HepG2 (cell line): ENCODE data around the gene PPP1R18. TPM values are rescaled to one million over a fixed set of nuclear protein-coding genes. Genes with fewer than 3 reads are reported as not detected.

ENCODE experiments used
- ARID4A ChIP-seq: sonication (generic); formaldehyde crosslinking; IDR thresholded peaks from 2 replicates; pipeline ENCODE4 v1.5.0; 2020; ENCODE audit warnings: mild to moderate bottlenecking, missing genetic modification reagents, borderline replicate concordance
- ETV5 ChIP-seq: IDR thresholded peaks from 2 replicates; pipeline ENCODE4 v1.6.1; 2018; ENCODE audit warnings: missing biosample characterization, missing genetic modification reagents, inconsistent platforms, borderline replicate concordance
- ETV6 ChIP-seq: sonication (generic); formaldehyde crosslinking; conservative IDR thresholded peaks from 2 replicates; pipeline ENCODE4 v1.4.0; 2020; ENCODE audit warnings: missing genetic modification reagents
- FUBP1 ChIP-seq: sonication (generic); formaldehyde crosslinking; IDR thresholded peaks from 2 replicates; pipeline ENCODE4 v1.5.1; 2020; ENCODE audit warnings: missing genetic modification reagents, mild to moderate bottlenecking, borderline replicate concordance
- GTF2F1 ChIP-seq: fragments of 150-350 bp; IDR thresholded peaks from 2 replicates; pipeline ENCODE4 v1.6.1; 2014; ENCODE audit warnings: low read length
- HIVEP1 ChIP-seq: sonication (generic); formaldehyde crosslinking; IDR thresholded peaks from 2 replicates; pipeline ENCODE4 v1.4.0; 2020; ENCODE audit warnings: mild to moderate bottlenecking, missing genetic modification reagents
- KDM1A ChIP-seq: IDR thresholded peaks from 2 replicates; pipeline ENCODE4 v1.6.1; 2016; ENCODE audit warnings: missing compliant biosample characterization
- MAFG ChIP-seq: sonication (generic); formaldehyde crosslinking; IDR thresholded peaks from 2 replicates; pipeline ENCODE4 v1.5.1; 2020; ENCODE audit warnings: mild to moderate bottlenecking, missing genetic modification reagents
- RFXANK ChIP-seq: IDR thresholded peaks from 2 replicates; pipeline ENCODE4 v1.6.1; 2016
- TFDP1 ChIP-seq: IDR thresholded peaks from 2 replicates; pipeline ENCODE4 v1.6.1; 2016; ENCODE audit warnings: missing compliant biosample characterization, missing genetic modification reagents, borderline replicate concordance
- ZBTB33 ChIP-seq: sonication (generic); formaldehyde crosslinking; IDR thresholded peaks from 2 replicates; pipeline ENCODE4 v1.4.0; 2020; ENCODE audit warnings: missing genetic modification reagents
- ZFP36 ChIP-seq: fragments of 150-350 bp; IDR thresholded peaks from 2 replicates; pipeline ENCODE4 v1.6.1; 2018; ENCODE audit warnings: borderline replicate concordance, low read length, low read depth; ENCODE audit not compliant: partially characterized antibody
- ZNF367 ChIP-seq: sonication (generic); formaldehyde crosslinking; IDR thresholded peaks from 2 replicates; pipeline ENCODE4 v1.4.0; 2020; ENCODE audit warnings: missing genetic modification reagents, borderline replicate concordance
- ZNF564 ChIP-seq: sonication (generic); formaldehyde crosslinking; IDR thresholded peaks from 2 replicates; pipeline ENCODE4 v1.8.1; 2023; ENCODE audit warnings: mild to moderate bottlenecking, missing genetic modification reagents
- ZNF781 ChIP-seq: sonication (generic); formaldehyde crosslinking; IDR thresholded peaks from 2 replicates; pipeline ENCODE4 v1.5.1; 2020; ENCODE audit warnings: borderline replicate concordance, mild to moderate bottlenecking, missing genetic modification reagents; ENCODE audit errors: not compliant biosample characterization
- ZNF788 ChIP-seq: sonication (generic); formaldehyde crosslinking; IDR thresholded peaks from 2 replicates; pipeline ENCODE4 v1.5.0; 2020; ENCODE audit warnings: mild to moderate bottlenecking, missing genetic modification reagents, borderline replicate concordance
- polyA plus RNA-seq, 8 experiments: library from polyadenylated mRNA; depleted of rRNA in 3 of 8; stranded (reverse) in 7 of 8; unstranded in 1 of 8; fragments of >200 nt; fragmentation: Illumina TruSeq in 4 of 8; extraction: Trizol in 4 of 8; gene quantifications; 2 replicates each; pipeline versions ENCODE4 v1.2.1 to v1.2.3, GENCODE V29; 2011 to 2016; ENCODE audit warnings: low read depth in 4 of 8, missing spikeins in 1 of 8, mixed read lengths in 1 of 8; ENCODE audit not compliant: insufficient read depth in 1 of 8
- total RNA-seq, 5 experiments: library from RNA; depleted of rRNA; stranded (reverse); fragments of >200 nt; fragmentation: Illumina TruSeq; extraction: Trizol; gene quantifications; 2 replicates each; pipeline ENCODE4 v1.2.3, GENCODE V29; 2016; ENCODE audit warnings: low read depth in 1 of 5
- TF ChIP-seq, protein P1 (sequence below): IDR thresholded peaks from 2 replicates; pipeline ENCODE4 v1.6.1; 2016; ENCODE audit warnings: missing compliant biosample characterization, missing genetic modification reagents, borderline replicate concordance

The PPP1R18 gene
- total and polyA plus RNA-seq, 2 of the 13 experiments (the other 11 are each of a cell fraction or from before 2014, with no cell fraction given), result 4.9 to 9.2 TPM

DNA sequence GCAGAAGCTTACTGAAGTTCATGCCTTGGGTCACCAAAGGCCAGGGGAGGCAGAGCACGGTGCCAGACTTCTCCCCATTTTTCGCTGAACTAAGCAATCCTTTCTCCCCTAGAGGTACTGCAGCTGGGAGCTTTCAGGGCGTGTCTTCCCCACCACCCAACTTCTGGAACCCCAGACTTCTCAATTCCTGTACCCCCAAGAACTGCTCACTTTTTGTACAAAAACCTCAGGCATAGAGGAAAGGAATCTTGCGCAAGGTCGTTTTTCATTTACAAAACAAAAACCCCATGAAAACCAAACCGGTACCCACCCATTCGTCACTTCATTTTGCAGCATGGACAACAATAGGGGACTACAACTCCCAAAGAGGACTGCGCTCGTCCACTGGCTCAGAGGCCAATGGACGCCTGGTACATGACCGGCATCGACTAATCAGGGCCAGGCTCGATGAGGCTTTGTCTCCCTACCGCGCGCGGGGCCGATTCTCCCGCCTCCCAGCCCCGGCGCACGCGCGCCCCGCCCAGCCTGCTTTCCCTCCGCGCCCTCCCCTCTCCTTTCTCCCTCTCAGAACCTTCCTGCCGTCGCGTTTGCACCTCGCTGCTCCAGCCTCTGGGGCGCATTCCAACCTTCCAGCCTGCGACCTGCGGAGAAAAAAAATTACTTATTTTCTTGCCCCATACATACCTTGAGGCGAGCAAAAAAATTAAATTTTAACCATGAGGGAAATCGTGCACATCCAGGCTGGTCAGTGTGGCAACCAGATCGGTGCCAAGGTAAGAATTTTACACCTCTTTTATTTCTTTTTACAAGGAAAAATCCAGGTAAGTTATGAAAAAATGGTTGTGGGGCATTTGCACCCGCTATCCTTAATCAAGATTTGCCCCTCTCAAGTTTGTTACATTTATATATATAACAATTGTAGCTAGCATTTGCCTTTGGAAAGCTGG, 33.6 kb upstream of the PPP1R18 start, which contains the start of gene TUBB (continued):
- TF ChIP-seq ZBTB33 (CRISPR knock-in tag), result peak; percentile 59; the same call in 1 of the 2 replicates
- TF ChIP-seq ETV5, result peak; percentile 32; the same call in 1 of the 2 replicates
- TF ChIP-seq HIVEP1 (CRISPR knock-in tag), result no peak
- TF ChIP-seq ARID4A, result peak; percentile 71; the same call in 1 of the 2 replicates
- TF ChIP-seq ZNF367, result no peak
- TF ChIP-seq KDM1A (CRISPR knock-in tag), result no peak
- TF ChIP-seq TFDP1 (CRISPR knock-in tag), result peak; percentile 92
- no peak for TF ChIP-seq ZNF564
- no peak for TF ChIP-seq FUBP1 (CRISPR knock-in tag)
- no peak for TF ChIP-seq ETV6 (CRISPR knock-in tag)
- 0 out of 2 replicates have a peak, but pooled peaks have one; percentile 64 for TF ChIP-seq MAFG (CRISPR knock-in tag)
- no peak for TF ChIP-seq RFXANK
- peak; percentile 84; the same call in 1 of the 2 replicates for TF ChIP-seq ZNF788
- TF ChIP-seq ZFP36, result no peak
- TF ChIP-seq, protein P1, sequence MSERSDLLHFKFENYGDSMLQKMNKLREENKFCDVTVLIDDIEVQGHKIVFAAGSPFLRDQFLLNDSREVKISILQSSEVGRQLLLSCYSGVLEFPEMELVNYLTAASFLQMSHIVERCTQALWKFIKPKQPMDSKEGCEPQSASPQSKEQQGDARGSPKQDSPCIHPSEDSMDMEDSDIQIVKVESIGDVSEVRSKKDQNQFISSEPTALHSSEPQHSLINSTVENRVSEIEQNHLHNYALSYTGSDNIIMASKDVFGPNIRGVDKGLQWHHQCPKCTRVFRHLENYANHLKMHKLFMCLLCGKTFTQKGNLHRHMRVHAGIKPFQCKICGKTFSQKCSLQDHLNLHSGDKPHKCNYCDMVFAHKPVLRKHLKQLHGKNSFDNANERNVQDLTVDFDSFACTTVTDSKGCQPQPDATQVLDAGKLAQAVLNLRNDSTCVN (CRISPR knock-in tag), result peak; percentile 25; the same call in 1 of the 2 replicates
- TF ChIP-seq ZNF781 (CRISPR knock-in tag), result no peak
- peak; percentile 90 for TF ChIP-seq GTF2F1
